Measurements from ENCODE around the gene DYNC1I2. TPM values are rescaled to one million over a fixed set of nuclear protein-coding genes. Genes with fewer than 3 reads are reported as not detected.
A peak's percentile ranks its signal among the peaks of the same experiment; 100 is the strongest.

Gene DYNC1I2
- total RNA-seq: 100 to 1,000 TPM; 103 to 133 (median 127) TPM
- polyA plus RNA-seq: 10 to 100 TPM; 69.8 to 84.7 (median 83.2) TPM

DNA sequence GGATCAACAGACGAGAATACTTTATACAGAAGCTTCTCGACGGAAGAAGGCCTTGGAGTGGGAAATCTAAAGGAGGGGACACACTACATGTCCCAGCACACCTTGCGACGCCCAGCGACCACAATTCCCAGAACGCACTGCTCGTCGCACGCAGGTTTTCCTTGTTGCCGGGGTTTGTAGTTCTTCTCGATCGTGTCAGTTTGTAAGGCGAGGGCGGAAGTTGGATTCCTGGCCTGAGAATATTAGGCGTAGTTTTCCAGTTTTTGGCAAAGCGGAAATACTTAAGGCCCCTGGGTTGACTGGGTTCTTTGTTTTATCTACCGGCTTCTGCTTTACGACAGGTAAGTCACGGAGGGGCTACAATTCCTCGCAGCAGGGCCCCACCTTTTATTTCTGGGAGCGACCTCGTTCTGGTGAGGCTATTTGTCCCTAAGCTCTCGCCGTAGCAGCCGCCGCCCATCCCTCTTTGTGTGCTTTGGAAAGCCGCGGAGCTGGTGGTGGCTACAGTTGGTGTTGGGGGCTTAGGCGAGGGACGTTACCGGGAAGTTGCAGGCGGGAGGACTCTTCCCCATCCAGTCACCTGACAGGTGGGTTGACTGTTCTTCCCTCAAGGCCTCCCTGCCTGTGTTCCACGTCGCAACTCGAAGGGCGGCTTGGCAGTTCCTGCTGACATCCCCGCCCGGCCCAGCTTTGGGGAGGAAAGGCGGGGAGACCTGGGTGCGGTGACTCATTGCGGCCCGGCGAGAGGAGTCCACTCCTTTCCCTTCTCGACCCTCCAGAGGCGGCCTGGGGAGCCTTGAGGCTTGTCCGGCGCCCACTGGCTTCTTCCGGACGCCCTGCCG lies at the start of gene DYNC1I2:
TSS of gene DYNC1I2 (plus strand) at position 183 of the 842 bp plus-strand sequence. CDS start 2,687 bp downstream, outside the sequence.
- intact Hi-C loops (cut with DNase I): loop anchor here (5.0 to 10.0 kb wide), 5 partner anchors 113 to 763 kb away; partner anchors contain the start of genes DCAF17, DLX2, GORASP2 and METTL8
- WGBS, 2 donors: 0% methylated on average over 51 of the region's 51 CpGs
- peaks cover 0 to 24% (median 3%) of the 10 kb centered on the region in 4 donors for H3K36me3 ChIP-seq

DNA sequence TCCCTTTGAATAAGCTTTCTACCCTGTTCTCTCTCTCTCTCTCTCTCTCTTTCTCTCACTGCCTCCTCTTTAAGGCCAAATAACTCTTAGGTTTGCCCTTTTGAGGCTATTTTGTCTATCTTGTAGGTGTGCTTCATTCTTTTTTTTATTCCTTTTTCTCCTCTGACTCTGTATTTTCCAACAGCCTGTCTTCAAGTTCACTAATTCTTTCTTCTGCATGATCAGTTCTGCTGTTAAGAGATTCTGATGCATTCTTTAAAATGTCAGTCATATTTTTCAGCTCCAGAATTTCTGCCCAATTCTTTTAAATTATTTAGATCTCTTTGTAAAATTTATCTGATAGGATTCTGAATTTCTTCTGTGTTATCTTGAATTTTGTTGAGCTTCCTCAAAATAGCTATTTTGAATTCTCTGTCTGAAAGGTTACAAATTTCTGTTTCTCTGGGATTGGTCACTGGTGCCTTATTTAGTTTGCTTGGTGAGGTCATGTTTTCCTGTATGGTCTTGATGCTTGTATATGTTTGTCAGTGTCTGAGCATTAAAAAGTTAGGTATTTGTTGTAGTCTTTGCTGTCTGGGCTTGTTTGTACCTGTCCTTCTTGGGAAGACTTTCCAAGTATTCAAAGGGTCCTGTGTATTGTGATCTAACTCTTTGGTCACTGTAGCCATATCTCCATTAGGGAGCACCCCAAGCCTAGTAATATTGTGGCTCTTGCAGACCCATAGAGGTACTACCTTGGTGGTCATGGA lies 35.4 kb upstream of the DYNC1I2 start:
- H3K4me1 ChIP-seq: no peaks in the 10 kb centered on the region
- H3K27ac ChIP-seq: no peak overlapping the region
- H3K9me3 ChIP-seq: no peaks in the 10 kb centered on the region
- intact Hi-C loops (cut with DNase I): no loop called here
- no peak for DNase-seq
- TF ChIP-seq, protein P1, sequence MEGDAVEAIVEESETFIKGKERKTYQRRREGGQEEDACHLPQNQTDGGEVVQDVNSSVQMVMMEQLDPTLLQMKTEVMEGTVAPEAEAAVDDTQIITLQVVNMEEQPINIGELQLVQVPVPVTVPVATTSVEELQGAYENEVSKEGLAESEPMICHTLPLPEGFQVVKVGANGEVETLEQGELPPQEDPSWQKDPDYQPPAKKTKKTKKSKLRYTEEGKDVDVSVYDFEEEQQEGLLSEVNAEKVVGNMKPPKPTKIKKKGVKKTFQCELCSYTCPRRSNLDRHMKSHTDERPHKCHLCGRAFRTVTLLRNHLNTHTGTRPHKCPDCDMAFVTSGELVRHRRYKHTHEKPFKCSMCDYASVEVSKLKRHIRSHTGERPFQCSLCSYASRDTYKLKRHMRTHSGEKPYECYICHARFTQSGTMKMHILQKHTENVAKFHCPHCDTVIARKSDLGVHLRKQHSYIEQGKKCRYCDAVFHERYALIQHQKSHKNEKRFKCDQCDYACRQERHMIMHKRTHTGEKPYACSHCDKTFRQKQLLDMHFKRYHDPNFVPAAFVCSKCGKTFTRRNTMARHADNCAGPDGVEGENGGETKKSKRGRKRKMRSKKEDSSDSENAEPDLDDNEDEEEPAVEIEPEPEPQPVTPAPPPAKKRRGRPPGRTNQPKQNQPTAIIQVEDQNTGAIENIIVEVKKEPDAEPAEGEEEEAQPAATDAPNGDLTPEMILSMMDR (IDR thresholded peaks at IDR 0.05): no peak
- TF ChIP-seq EP300 (IDR thresholded peaks at IDR 0.05) (no peak), POLR2A (IDR thresholded peaks at IDR 0.05) (no peak)
- H3K4me3 ChIP-seq: no peak overlapping the region
- H3K36me3 ChIP-seq: no peaks in the 10 kb centered on the region
- no peaks in the 10 kb centered on the region for H3K27me3 ChIP-seq

More for the DNA sequence above, at the start of gene DYNC1I2:
- DNase-seq: peak; percentile 96
- no peaks in the 10 kb centered on the region for H3K27me3 ChIP-seq
- H3K9me3 ChIP-seq: no peaks in the 10 kb centered on the region
- TF ChIP-seq EP300 (IDR thresholded peaks at IDR 0.05) (no peak), POLR2AphosphoS5 (IDR thresholded peaks at IDR 0.05) (peak; percentile 55 to 79 (median 67)), POLR2A (IDR thresholded peaks at IDR 0.05) (peak in 1 of 2 donors; percentile 31)
- TF ChIP-seq, protein P1 (IDR thresholded peaks at IDR 0.05): peak in 1 of 4 experiments; percentile 16
- H3K27ac ChIP-seq: peak within 1 kb of the TSS; percentile 81 to 88 (median 85)
- peak within 1 kb of the TSS; percentile 55 to 91 (median 75) for H3K4me3 ChIP-seq
- H3K4me1 ChIP-seq: peaks cover 0 to 19% (median 16%) of the 10 kb centered on the region in 4 donors

DNA sequence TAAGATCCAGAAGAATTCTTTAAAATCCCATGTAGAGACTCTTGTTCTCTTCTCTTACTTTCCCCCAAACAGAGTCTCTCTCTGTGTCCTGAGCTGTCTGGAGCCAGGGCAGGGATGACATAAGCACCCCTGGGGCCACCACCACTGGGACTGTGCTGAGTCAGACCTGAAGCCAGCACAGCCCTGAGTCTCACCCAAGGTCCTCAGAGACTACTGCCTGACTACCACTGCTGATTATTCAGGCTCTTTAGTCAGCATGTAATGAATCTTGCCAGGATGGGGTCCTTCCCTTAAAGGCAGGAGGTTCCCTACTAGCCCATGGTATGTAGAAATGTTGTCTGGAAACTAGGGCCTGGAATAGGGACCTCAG lies 34.9 kb upstream of the DYNC1I2 start:
- intact Hi-C loops (cut with DNase I): no loop called here
- Histone ChIP-seq H3K36me3 (no peaks in the 10 kb centered on the region), H3K4me1 (no peaks in the 10 kb centered on the region), H3K27me3 (no peaks in the 10 kb centered on the region), H3K27ac (no peak overlapping the region), H3K9me3 (no peaks in the 10 kb centered on the region), H3K4me3 (no peak overlapping the region)
- DNase-seq: no peak
- TF ChIP-seq, protein P1 (IDR thresholded peaks at IDR 0.05): no peak
- TF ChIP-seq POLR2AphosphoS5 (IDR thresholded peaks at IDR 0.05) (no peak), EP300 (IDR thresholded peaks at IDR 0.05) (no peak), POLR2A (IDR thresholded peaks at IDR 0.05) (no peak)

DNA sequence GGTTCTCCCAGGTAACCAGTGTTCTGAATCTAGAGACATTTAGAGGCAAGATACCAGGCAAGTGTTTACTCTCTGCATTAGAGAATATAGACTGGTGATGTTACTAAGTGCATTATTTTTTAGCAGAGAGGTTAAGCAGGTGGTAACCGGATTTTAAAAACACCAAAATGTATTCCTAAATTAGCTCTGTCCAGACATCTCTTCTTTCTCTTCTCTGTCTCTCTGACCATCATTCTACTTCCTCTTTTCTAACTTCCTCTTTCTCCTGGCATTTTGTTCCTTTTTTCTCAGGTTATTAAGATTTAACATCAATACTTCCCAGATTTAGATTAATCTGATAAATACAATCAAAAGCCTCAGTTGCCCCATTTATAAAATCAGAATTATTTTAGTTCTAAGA lies 31.7 kb upstream of the DYNC1I2 start:
- 33 to 69% methylated on average over 1 of the region's 1 CpG for WGBS, 2 donors
- no peaks in the 10 kb centered on the region for H3K4me1 ChIP-seq
- H3K27ac ChIP-seq: no peak overlapping the region
- no peaks in the 10 kb centered on the region for H3K9me3 ChIP-seq
- H3K4me3 ChIP-seq: no peak overlapping the region
- no peak for DNase-seq
- intact Hi-C loops (cut with DNase I): no loop called here
- no peaks in the 10 kb centered on the region for H3K36me3 ChIP-seq
- no peak for TF ChIP-seq EP300 (IDR thresholded peaks at IDR 0.05)
- TF ChIP-seq, protein P1 (IDR thresholded peaks at IDR 0.05): no peak
- no peak for TF ChIP-seq POLR2A (IDR thresholded peaks at IDR 0.05)
- no peak for TF ChIP-seq POLR2AphosphoS5 (IDR thresholded peaks at IDR 0.05)
- H3K27me3 ChIP-seq: no peaks in the 10 kb centered on the region

Data from sigmoid colon (tissue), 7 donors.